IPS-18a (cell line): ENCODE measurements around the gene PLOD3.
A peak's percentile ranks its signal among the peaks of the same experiment; 100 is the strongest.
"Not testable (repeated sequence)": the region's sequence is repeated elsewhere in the genome, so short reads cannot be mapped to it uniquely, and the experiment has no call there.

Experiments
- H3K27ac ChIP-seq: one replicate; pipeline ENCODE4 v1.5.1; 2013; ENCODE audit warnings: low read length
- H3K27me3 ChIP-seq: one replicate; pipeline ENCODE4 v1.6.1; 2013; ENCODE audit warnings: mild to moderate bottlenecking, low read length; ENCODE audit not compliant: control insufficient read depth, insufficient read depth
- H3K36me3 ChIP-seq: one replicate; pipeline ENCODE4 v1.6.1; 2013; ENCODE audit warnings: low read depth, low read length; ENCODE audit not compliant: control insufficient read depth
- H3K4me1 ChIP-seq: one replicate; pipeline ENCODE4 v1.6.1; 2013; ENCODE audit warnings: low read depth, low read length; ENCODE audit not compliant: control insufficient read depth
- H3K4me3 ChIP-seq: one replicate; pipeline ENCODE4 v1.5.1; 2013; ENCODE audit warnings: low read length
- H3K9ac ChIP-seq: one replicate; pipeline ENCODE4 v1.6.1; 2013; ENCODE audit warnings: mild to moderate bottlenecking, low read length, moderate library complexity
- H3K9me3 ChIP-seq: one replicate; pipeline ENCODE4 v1.6.1; 2013; ENCODE audit warnings: low read depth, low read length; ENCODE audit not compliant: control insufficient read depth

PLOD3 gene

GRCh38 chr7:101217388-101218235 is at the start of gene PLOD3, which contains the start of gene ZNHIT1:
Gene PLOD3, minus strand, starts transcription at chr7:101217581. Its CDS starts 307 bp downstream, at chr7:101217274.
Gene ZNHIT1, plus strand, starts transcription at chr7:101218165. Its CDS starts 31 bp downstream, at chr7:101218196.
- Histone ChIP-seq H3K4me3 (peak within 1 kb of the TSS; percentile 85), H3K36me3 (peaks cover 4% of the 10 kb centered on the region), H3K9me3 (no peaks in the 10 kb centered on the region), H3K27ac (peak within 1 kb of the TSS; percentile 82), H3K9ac (peak within 1 kb of the TSS; percentile 70), H3K4me1 (no peaks in the 10 kb centered on the region), H3K27me3 (no peaks in the 10 kb centered on the region)

DNA sequence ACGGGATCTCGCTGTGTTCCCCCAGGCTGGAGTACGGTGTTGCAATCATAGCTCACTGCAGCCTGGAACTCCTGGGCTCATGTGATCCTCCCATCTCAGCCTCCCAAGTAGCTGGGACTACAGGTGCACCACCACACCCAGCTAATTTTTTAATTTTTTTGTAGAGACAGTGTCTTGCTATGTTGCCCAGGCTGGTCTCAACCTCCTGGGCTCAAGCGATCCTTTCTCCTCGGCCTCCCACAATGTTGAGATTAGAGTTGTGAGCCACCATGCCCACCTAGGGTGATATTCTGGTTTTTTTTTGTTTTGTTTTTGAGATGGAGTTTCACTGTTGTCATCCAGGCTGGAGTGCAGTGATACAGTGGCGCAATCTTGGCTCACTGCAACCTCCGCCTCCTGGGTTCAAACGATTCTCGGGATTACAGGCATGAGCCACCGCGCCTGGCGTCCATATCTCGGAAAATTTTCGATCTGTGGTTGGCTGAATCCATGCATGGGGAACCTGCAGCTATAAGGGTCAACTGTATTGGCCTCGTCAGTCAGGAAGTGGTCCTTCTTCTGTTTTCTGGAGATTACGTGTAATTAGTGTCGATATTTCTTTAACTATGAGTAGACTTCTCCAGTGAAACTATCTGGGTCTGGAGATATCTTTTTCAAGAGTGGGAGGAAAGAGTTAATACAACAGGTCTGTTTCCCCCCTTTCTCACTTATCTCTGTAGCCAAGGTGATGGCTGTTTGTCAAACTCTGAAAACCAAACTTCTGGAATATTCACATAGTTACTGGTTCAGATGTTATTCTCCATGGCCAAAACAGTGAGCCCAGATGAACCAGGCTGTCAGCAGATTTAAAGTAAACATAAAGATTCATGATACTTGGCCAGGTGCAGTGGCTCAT is 48.5 kb upstream of the PLOD3 start:
- Histone ChIP-seq H3K9ac (no peak overlapping the region), H3K4me3 (no peak overlapping the region), H3K27me3 (no peaks in the 10 kb centered on the region)

DNA sequence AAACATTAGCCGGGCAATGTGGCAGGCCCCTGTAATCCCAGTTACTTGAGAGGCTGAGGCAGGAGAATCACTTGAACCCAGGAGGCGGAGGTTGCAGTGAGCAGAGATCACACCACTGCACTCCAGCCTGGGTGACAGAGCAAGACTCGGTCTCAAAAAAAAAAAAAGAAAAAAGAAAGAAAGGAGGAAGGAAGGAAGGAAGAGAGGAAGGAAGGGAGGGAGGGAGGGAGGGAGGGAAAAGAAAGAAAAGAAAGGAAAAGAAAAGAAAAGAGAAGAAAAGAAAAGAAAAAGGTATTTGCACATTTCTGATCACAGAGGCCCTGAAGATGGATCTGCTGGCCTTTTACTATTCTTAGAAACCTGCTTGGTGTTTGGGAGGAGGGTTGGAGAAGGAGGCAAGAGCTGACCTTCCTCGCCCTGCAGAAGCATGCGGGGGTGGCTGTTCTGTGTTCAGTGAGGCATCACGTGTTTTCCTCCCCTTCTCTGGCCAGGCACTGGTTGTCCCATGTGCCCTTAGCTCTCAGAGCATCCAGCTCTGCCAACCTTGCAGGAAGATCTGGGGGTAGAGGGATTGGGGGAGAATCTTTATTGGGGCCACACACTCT is 46.8 kb upstream of the PLOD3 start:
- H3K4me3 ChIP-seq, H3K27ac ChIP-seq, H3K9me3 ChIP-seq, H3K4me1 ChIP-seq, H3K36me3 ChIP-seq, H3K27me3 ChIP-seq, H3K9ac ChIP-seq: not testable (repeated sequence)

More for the DNA sequence above, 48.5 kb upstream of the PLOD3 start:
- Histone ChIP-seq H3K9me3 (no peaks in the 10 kb centered on the region), H3K36me3 (no peaks in the 10 kb centered on the region), H3K4me1 (no peaks in the 10 kb centered on the region), H3K27ac (no peak overlapping the region)

DNA sequence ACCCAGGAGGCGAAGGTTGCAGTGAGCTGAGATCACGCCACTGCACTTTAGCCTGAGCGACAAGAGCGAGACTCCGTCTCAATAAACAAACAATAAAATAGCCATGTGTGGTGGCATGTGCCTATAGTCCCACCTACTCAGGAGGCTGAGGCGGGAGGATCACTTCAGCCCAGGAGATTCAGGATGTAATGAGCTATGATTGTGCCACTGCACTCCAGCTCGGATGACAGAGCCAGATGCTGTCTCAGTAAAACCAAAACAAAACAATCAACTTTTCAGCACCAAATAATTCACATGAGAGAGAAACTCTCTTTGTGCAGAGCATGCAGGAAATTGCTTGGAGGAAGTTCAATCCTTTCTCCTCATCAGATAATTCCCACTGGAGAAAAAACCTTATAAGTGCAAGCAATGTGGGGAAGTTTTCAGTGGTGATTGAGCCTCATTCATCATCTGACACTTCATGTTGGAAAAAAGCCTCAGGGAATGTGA is 40.9 kb upstream of the PLOD3 start:
- Histone ChIP-seq H3K9ac (no peak overlapping the region), H3K4me1 (no peaks in the 10 kb centered on the region), H3K4me3 (no peak overlapping the region), H3K36me3 (no peaks in the 10 kb centered on the region), H3K9me3 (no peaks in the 10 kb centered on the region), H3K27ac (no peak overlapping the region), H3K27me3 (no peaks in the 10 kb centered on the region)

GRCh38 chr7:101255796-101256195 is 38.4 kb upstream of the PLOD3 start:
- Histone ChIP-seq H3K27ac (no peak overlapping the region), H3K4me1 (peaks cover 4% of the 10 kb centered on the region), H3K9me3 (no peaks in the 10 kb centered on the region), H3K27me3 (no peaks in the 10 kb centered on the region), H3K36me3 (no peaks in the 10 kb centered on the region), H3K4me3 (no peak overlapping the region), H3K9ac (no peak overlapping the region)

- not testable (repeated sequence) for H3K9ac ChIP-seq, H3K4me3 ChIP-seq, H3K4me1 ChIP-seq
Measured at GRCh38 chr7:101253199-101253598, 35.8 kb upstream of the PLOD3 start.

GRCh38 chr7:101251871-101252659 is 34.7 kb upstream of the PLOD3 start:
- no peaks in the 10 kb centered on the region for H3K36me3 ChIP-seq
- H3K9me3 ChIP-seq = no peaks in the 10 kb centered on the region
- no peak overlapping the region for H3K27ac ChIP-seq
- peak overlapping the region; percentile 69 for H3K9ac ChIP-seq
- peak overlapping the region; percentile 96 for H3K4me3 ChIP-seq
- H3K4me1 ChIP-seq = peaks cover 4% of the 10 kb centered on the region
- H3K27me3 ChIP-seq = no peaks in the 10 kb centered on the region

More at GRCh38 chr7:101253199-101253598, 35.8 kb upstream of the PLOD3 start:
- H3K36me3 ChIP-seq, H3K27ac ChIP-seq, H3K27me3 ChIP-seq, H3K9me3 ChIP-seq: not testable (repeated sequence)

- no peaks in the 10 kb centered on the region for H3K36me3 ChIP-seq
- H3K9ac ChIP-seq = no peak overlapping the region
- peaks cover 9% of the 10 kb centered on the region for H3K4me1 ChIP-seq
- no peaks in the 10 kb centered on the region for H3K27me3 ChIP-seq
- no peaks in the 10 kb centered on the region for H3K9me3 ChIP-seq
- H3K4me3 ChIP-seq = no peak overlapping the region
- H3K27ac ChIP-seq = no peak overlapping the region
Measured at GRCh38 chr7:101250324-101250723, 32.9 kb upstream of the PLOD3 start.

- Histone ChIP-seq H3K4me1 (peaks cover 13% of the 10 kb centered on the region), H3K27me3 (no peaks in the 10 kb centered on the region), H3K27ac (no peak overlapping the region), H3K9me3 (no peaks in the 10 kb centered on the region), H3K36me3 (no peaks in the 10 kb centered on the region), H3K9ac (no peak overlapping the region), H3K4me3 (no peak overlapping the region)
Measured at GRCh38 chr7:101248276-101248675, 30.9 kb upstream of the PLOD3 start.

DNA sequence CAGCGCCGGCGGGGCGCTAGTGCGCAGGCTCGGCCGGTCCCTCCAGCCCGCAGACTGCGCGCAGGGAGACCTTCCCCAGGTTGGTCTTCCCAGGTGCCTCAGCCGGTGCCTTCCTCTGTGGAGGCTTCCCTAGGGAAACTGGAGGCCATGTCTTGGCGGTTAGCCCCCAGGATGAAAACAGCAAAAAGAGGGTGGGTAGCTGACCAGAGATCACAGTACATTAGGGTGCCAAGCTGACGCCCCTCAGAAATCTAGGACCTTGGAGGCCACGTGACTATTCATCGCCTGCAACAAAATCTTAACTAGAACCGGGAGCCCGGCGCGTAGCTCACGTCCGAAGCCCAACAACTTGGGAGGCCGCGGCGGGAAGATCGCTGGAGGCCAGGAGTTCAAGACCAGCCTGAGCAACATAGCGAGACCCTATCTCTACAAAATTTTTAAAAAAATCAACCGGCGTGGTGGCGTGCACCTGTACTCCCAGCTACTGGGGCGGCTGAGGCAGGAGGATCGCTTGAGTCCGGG is 27.8 kb upstream of the PLOD3 start:
- Histone ChIP-seq H3K27ac (no peak overlapping the region), H3K36me3 (no peaks in the 10 kb centered on the region), H3K9me3 (no peaks in the 10 kb centered on the region), H3K9ac (peak overlapping the region; percentile 72), H3K4me1 (peaks cover 9% of the 10 kb centered on the region), H3K4me3 (peak overlapping the region; percentile 98), H3K27me3 (no peaks in the 10 kb centered on the region)
